Vagina (tissue), 2 donors: ENCODE measurements around the gene KRTAP9-3. TPM values are rescaled to one million over a fixed set of nuclear protein-coding genes. Genes with fewer than 3 reads are reported as not detected.
"Not testable (repeated sequence)": the region's sequence is repeated elsewhere in the genome, so short reads cannot be mapped to it uniquely, and the experiment has no call there.

Experiments
- DNase-seq, 2 donors: peaks; one replicate each; pipeline ENCODE4 v3.0.0-alpha.2; 2017; ENCODE audit errors: extremely low spot score in 2 of 2
- H3K27ac ChIP-seq: fragments of 200-600 bp; sonication (generic); one replicate; pipeline ENCODE4 v1.5.1; 2019
- H3K27me3 ChIP-seq: fragments of 200-600 bp; sonication (generic); one replicate; pipeline ENCODE4 v1.5.1; 2019
- H3K36me3 ChIP-seq, 2 donors: fragments of 200-600 bp; sonication (generic); one replicate each; pipeline ENCODE4 v1.5.1; 2017 to 2019
- H3K4me1 ChIP-seq: fragments of 200-600 bp; sonication (generic); one replicate; pipeline ENCODE4 v1.5.1; 2019
- H3K4me3 ChIP-seq, 2 donors: fragments of 200-600 bp; sonication (generic); 1 replicate in 1 of 2; 2 replicates in 1 of 2; pipeline ENCODE4 v1.5.1; 2016 to 2019
- H3K9me3 ChIP-seq: fragments of 200-600 bp; sonication (generic); one replicate; pipeline ENCODE4 v1.5.1; 2019
- CTCF ChIP-seq, 3 experiments: fragments of 450-650 bp in 2 of 3; fragments of 200-600 bp in 1 of 3; sonication (generic) in 1 of 3; IDR thresholded peaks; one replicate each; pipeline ENCODE4 v1.5.1; 2017 to 2019; ENCODE audit warnings: antibody characterized with exemption in 3 of 3, mild to moderate bottlenecking in 2 of 3, moderate library complexity in 2 of 3
- POLR2A ChIP-seq, 2 donors: fragments of 450-650 bp; IDR thresholded peaks; one replicate each; pipeline ENCODE4 v1.6.1; 2017; ENCODE audit warnings: antibody characterized with exemption in 2 of 2, mild to moderate bottlenecking in 2 of 2, moderate library complexity in 2 of 2
- POLR2AphosphoS5 ChIP-seq, 2 donors: sonication (generic); formaldehyde crosslinking; IDR thresholded peaks; one replicate each; pipeline ENCODE4 v1.9.0; 2017; ENCODE audit warnings: antibody characterized with exemption in 2 of 2, mild to moderate bottlenecking in 2 of 2, low read depth in 1 of 2; ENCODE audit not compliant: insufficient read depth in 1 of 2
- intact Hi-C: fragments of 100-400 bp; cut with DNase I; formaldehyde crosslinking; loops from one replicate; pipeline ENCODE4 v1.15.1; 2023
- small RNA-seq: library from RNA; depleted of rRNA; stranded (forward); fragments of <200 nt; gene quantifications from one replicate; pipeline ENCODE3, GENCODE V24; 2016
- total RNA-seq: library from RNA; depleted of rRNA; stranded (reverse); fragments of >200 nt; gene quantifications from one replicate; pipeline ENCODE4 v1.2.3, GENCODE V29; 2016

KRTAP9-3 gene
- total RNA-seq, 1 donor from 2014 or later = not detected

GRCh38 chr17:41271858-41272257, 39.6 kb downstream of the KRTAP9-3 start:
- no peaks in the 10 kb centered on the region for H3K36me3 ChIP-seq
- no peak overlapping the region for H3K4me3 ChIP-seq
- no peaks in the 10 kb centered on the region for H3K27me3 ChIP-seq
- no peaks in the 10 kb centered on the region for H3K4me1 ChIP-seq
- TF ChIP-seq CTCF (IDR thresholded peaks at IDR 0.05) (no peak), POLR2A (IDR thresholded peaks at IDR 0.05) (no peak)
- no peaks in the 10 kb centered on the region for H3K9me3 ChIP-seq
- no peak overlapping the region for H3K27ac ChIP-seq
- intact Hi-C loops = no loop called here
- no peak for DNase-seq

- H3K9me3 ChIP-seq, H3K27me3 ChIP-seq, intact Hi-C loops, H3K4me1 ChIP-seq, H3K4me3 ChIP-seq, H3K36me3 ChIP-seq, H3K27ac ChIP-seq, DNase-seq: not testable (repeated sequence)
Measured at GRCh38 chr17:41275648-41276190, 43.5 kb downstream of the KRTAP9-3 start, which contains the start of gene KRTAP9-7. TSS of gene KRTAP9-7 (plus strand) at chr17:41275698. CDS start at chr17:41275698, 0 bp downstream.

- intact Hi-C loops = no loop called here
- DNase-seq = no peak
- no peaks in the 10 kb centered on the region for H3K4me1 ChIP-seq
- H3K27me3 ChIP-seq = no peaks in the 10 kb centered on the region
- no peak overlapping the region for H3K4me3 ChIP-seq
- no peak overlapping the region for H3K27ac ChIP-seq
- no peak for TF ChIP-seq CTCF (IDR thresholded peaks at IDR 0.05)
- TF ChIP-seq POLR2A (IDR thresholded peaks at IDR 0.05) = no peak
- TF ChIP-seq POLR2AphosphoS5 (IDR thresholded peaks at IDR 0.05; ENCODE audit: insufficient read depth in 1 of 2, low read depth in 1 of 2) = no peak
- no peaks in the 10 kb centered on the region for H3K36me3 ChIP-seq
- H3K9me3 ChIP-seq = no peaks in the 10 kb centered on the region
Measured at GRCh38 chr17:41278176-41278955, 46.1 kb downstream of the KRTAP9-3 start.

Small RNA genes within 50 kb of the gene (small RNA-seq; reads per million reads assigned to genes)
- gene KRTAP4-17P (not detected), gene KRTAP9-10P (not detected)

Other genes starting within 250 kb of the KRTAP9-3 start
- not detected for gene KRT40, start 248.1 kb upstream of the KRTAP9-3 start, total RNA-seq
- gene KRTAP3-3, start 238.3 kb upstream of the KRTAP9-3 start, total RNA-seq = not detected
- not detected for gene KRTAP3-2, start 232.5 kb upstream of the KRTAP9-3 start, total RNA-seq
- gene KRTAP3-1, start 223.3 kb upstream of the KRTAP9-3 start, total RNA-seq = not detected
- not detected for gene KRTAP1-5, start 205.2 kb upstream of the KRTAP9-3 start, total RNA-seq
- gene KRTAP1-4, start 202.3 kb upstream of the KRTAP9-3 start, total RNA-seq = not detected
- gene KRTAP1-3, start 197.6 kb upstream of the KRTAP9-3 start, total RNA-seq = not detected
- not detected for gene KRTAP1-1, start 191.0 kb upstream of the KRTAP9-3 start, total RNA-seq
- not detected for gene KRTAP2-1, start 185.1 kb upstream of the KRTAP9-3 start, total RNA-seq
- not detected for gene KRTAP2-2, start 177.2 kb upstream of the KRTAP9-3 start, total RNA-seq
- not detected for gene KRTAP2-3, start 172.3 kb upstream of the KRTAP9-3 start, total RNA-seq
- gene KRTAP2-4, start 166.6 kb upstream of the KRTAP9-3 start, total RNA-seq = not detected
- gene KRTAP4-7, start 148.3 kb upstream of the KRTAP9-3 start, total RNA-seq = not detected
- gene KRTAP4-8, start 134.3 kb upstream of the KRTAP9-3 start, total RNA-seq = not detected
- not detected for gene KRTAP4-16, start 130.2 kb upstream of the KRTAP9-3 start, total RNA-seq
- gene KRTAP4-9, start 127.1 kb upstream of the KRTAP9-3 start, total RNA-seq = not detected
- not detected for gene KRTAP4-11, start 114.1 kb upstream of the KRTAP9-3 start, total RNA-seq
- not detected for gene KRTAP4-12, start 108.3 kb upstream of the KRTAP9-3 start, total RNA-seq
- gene KRTAP4-6, start 91.9 kb upstream of the KRTAP9-3 start, total RNA-seq = not detected
- not detected for gene KRTAP4-5, start 82.6 kb upstream of the KRTAP9-3 start, total RNA-seq
- not detected for gene KRTAP4-4, start 71.7 kb upstream of the KRTAP9-3 start, total RNA-seq
- gene KRTAP4-3, start 64.2 kb upstream of the KRTAP9-3 start, total RNA-seq = not detected
- gene KRTAP4-2, start 54.2 kb upstream of the KRTAP9-3 start, total RNA-seq = not detected
- not detected for gene KRTAP4-1, start 47.5 kb upstream of the KRTAP9-3 start, total RNA-seq
- not detected for gene KRTAP9-1, start 42.6 kb upstream of the KRTAP9-3 start, total RNA-seq
- not detected for gene KRTAP9-2, start 5.8 kb upstream of the KRTAP9-3 start, total RNA-seq
- gene KRTAP9-8, start 5.5 kb downstream of the KRTAP9-3 start, total RNA-seq = not detected
- gene KRTAP9-4, start 17.2 kb downstream of the KRTAP9-3 start, total RNA-seq = not detected
- gene KRTAP9-9, start 22.9 kb downstream of the KRTAP9-3 start, total RNA-seq = not detected
- not detected for gene KRTAP9-6, start 32.9 kb downstream of the KRTAP9-3 start, total RNA-seq
- not detected for gene KRTAP9-7, start 43.2 kb downstream of the KRTAP9-3 start, total RNA-seq
- not detected for gene KRTAP29-1, start 70.4 kb downstream of the KRTAP9-3 start, total RNA-seq
- not detected for gene KRTAP16-1, start 76.9 kb downstream of the KRTAP9-3 start, total RNA-seq
- not detected for gene KRTAP17-1, start 83.3 kb downstream of the KRTAP9-3 start, total RNA-seq
- gene KRT33A, start 118.4 kb downstream of the KRTAP9-3 start, total RNA-seq = 1.5 TPM
- gene KRT33B, start 137.4 kb downstream of the KRTAP9-3 start, total RNA-seq = not detected
- 0.74 TPM for gene KRT34, start 149.9 kb downstream of the KRTAP9-3 start, total RNA-seq
- gene KRT31, start 165.2 kb downstream of the KRTAP9-3 start, total RNA-seq = not detected
- gene KRT37, start 192.1 kb downstream of the KRTAP9-3 start, total RNA-seq = not detected
- not detected for gene KRT38, start 208.5 kb downstream of the KRTAP9-3 start, total RNA-seq
- not detected for gene KRT32, start 234.9 kb downstream of the KRTAP9-3 start, total RNA-seq
- not detected for gene KRT35, start 248.7 kb downstream of the KRTAP9-3 start, total RNA-seq